Dermis blood vessel endothelial cell (primary cell): ENCODE results near the gene TRAPPC4. TPM values are rescaled to one million over a fixed set of nuclear protein-coding genes. Genes with fewer than 3 reads are reported as not detected.
"Not testable (repeated sequence)": the region's sequence is repeated elsewhere in the genome, so short reads cannot be mapped to it uniquely, and the experiment has no call there.

Source experiments
- DNase-seq: peaks from one replicate; pipeline ENCODE4 v3.0.0; 2010
- total RNA-seq: library from RNA; depleted of rRNA; stranded (reverse); fragments of >200 nt; gene quantifications from 2 replicates; pipeline ENCODE4 v1.2.3, GENCODE V29; 2014

Gene TRAPPC4
- total RNA-seq: 90.2 and 116 TPM in 2 replicates

- peak; percentile 97 for DNase-seq
Observed at GRCh38 chr11:119018074-119018938, at the start of gene TRAPPC4, which contains the start of gene RPS25. Gene TRAPPC4, plus strand, starts transcription at chr11:119018766. Its CDS starts 30 bp downstream, at chr11:119018796. Gene RPS25, minus strand, starts transcription at chr11:119018343. Its CDS starts 59 bp downstream, at chr11:119018284.

- DNase-seq: not testable (repeated sequence)
Observed at GRCh38 chr11:118969508-118969907, 49.1 kb upstream of the TRAPPC4 start.

GRCh38 chr11:118971646-118972045 lies 46.9 kb upstream of the TRAPPC4 start, which contains the start of gene FOXR1:
Gene FOXR1, plus strand, starts transcription at chr11:118971761. Its CDS starts 171 bp downstream, at chr11:118971932.
- no peak for DNase-seq

GRCh38 chr11:118973985-118974384 lies 44.6 kb upstream of the TRAPPC4 start:
- DNase-seq: no peak

GRCh38 chr11:118975771-118976709 lies 42.5 kb upstream of the TRAPPC4 start:
- DNase-seq: no peak

- no peak for DNase-seq
Observed at GRCh38 chr11:118979434-118979833, 39.1 kb upstream of the TRAPPC4 start.

GRCh38 chr11:118980191-118980881 lies 38.2 kb upstream of the TRAPPC4 start:
- peak; percentile 11 for DNase-seq

- not testable (repeated sequence) for DNase-seq
Observed at GRCh38 chr11:118984337-118984736, 34.2 kb upstream of the TRAPPC4 start.

- DNase-seq: no peak
Observed at GRCh38 chr11:118984825-118985224, 33.7 kb upstream of the TRAPPC4 start.

- no peak for DNase-seq
Observed at GRCh38 chr11:118988280-118988679, 30.3 kb upstream of the TRAPPC4 start.

GRCh38 chr11:118991486-118992038 lies 27.0 kb upstream of the TRAPPC4 start:
- not testable (repeated sequence) for DNase-seq

- peak; percentile 47 for DNase-seq
Observed at GRCh38 chr11:118996926-118997626, 21.5 kb upstream of the TRAPPC4 start.

- DNase-seq: peak; percentile 91
Observed at GRCh38 chr11:118997627-118998387, 20.8 kb upstream of the TRAPPC4 start, which contains the start of gene CENATAC. Gene CENATAC, plus strand, starts transcription at chr11:118998138. Its CDS starts 60 bp downstream, at chr11:118998198.

- DNase-seq: peak; percentile 22
Observed at GRCh38 chr11:118998388-118998717, 20.2 kb upstream of the TRAPPC4 start.

- peak; percentile 71 for DNase-seq
Observed at GRCh38 chr11:118998822-118999221, 19.7 kb upstream of the TRAPPC4 start.

- DNase-seq: no peak
Observed at GRCh38 chr11:119000906-119001305, 17.7 kb upstream of the TRAPPC4 start.

- no peak for DNase-seq
Observed at GRCh38 chr11:119006656-119007055, 11.9 kb upstream of the TRAPPC4 start.

- DNase-seq: no peak
Observed at GRCh38 chr11:119011476-119012053, 7.0 kb upstream of the TRAPPC4 start.

- DNase-seq: no peak
Observed at GRCh38 chr11:119012629-119013170, 5.9 kb upstream of the TRAPPC4 start.
